Dedifferentiated amniotic fluid mesenchymal stem cell (primary cell): ENCODE data around the gene CDC42BPG.

Experiments
- DNase-seq: peaks from one replicate; pipeline ENCODE4 v3.0.0-alpha.2; 2016; ENCODE audit errors: extremely low spot score

The CDC42BPG gene

DNA sequence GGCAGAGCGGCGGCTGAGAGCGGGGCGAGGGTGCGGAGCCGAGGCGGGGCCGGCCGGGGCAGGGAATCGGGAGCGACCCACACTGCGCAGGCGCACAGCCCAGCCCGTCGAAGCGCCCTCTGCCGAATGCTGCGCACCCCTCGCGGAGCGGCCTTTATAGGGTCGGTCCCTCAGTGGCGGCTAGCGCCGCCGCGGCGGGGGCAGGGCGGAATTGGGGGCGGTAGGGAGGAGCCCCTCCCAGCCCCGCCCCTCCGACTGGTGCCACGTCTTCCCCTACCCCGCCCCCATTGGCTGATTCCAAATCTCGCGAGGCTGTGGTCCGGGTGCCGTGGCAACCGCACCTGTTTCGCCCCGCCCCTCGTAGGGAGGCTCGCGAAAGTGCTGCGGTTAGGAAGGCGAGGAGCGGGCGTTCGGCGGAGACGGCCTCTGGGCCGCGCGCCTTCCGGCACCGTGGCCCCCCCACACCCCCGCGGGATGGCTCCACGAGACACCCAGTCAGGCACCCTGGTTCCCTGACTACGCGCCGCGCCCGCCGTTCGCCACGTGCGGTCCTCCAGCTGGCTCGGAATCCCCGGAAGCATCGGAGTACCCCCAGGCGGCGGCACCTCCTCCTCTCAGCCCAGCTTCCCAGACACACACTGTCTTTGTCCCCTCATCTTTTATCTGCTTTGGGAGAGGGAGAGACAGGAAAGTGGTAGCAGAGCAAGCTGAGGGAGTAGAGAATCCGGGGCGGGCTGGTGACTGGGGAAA lies 34.2 kb upstream of the CDC42BPG start, which contains the start of gene EHD1:
EHD1 (minus strand) TSS at position 128 of the 750 bp plus-strand sequence. CDS start 157 bp downstream, outside the sequence.
- peak; percentile 96 for DNase-seq

GRCh38 chr11:64878223-64878493 lies 33.7 kb upstream of the CDC42BPG start:
- peak; percentile 21 for DNase-seq

- no peak for DNase-seq
These were observed 33.2 kb upstream of the CDC42BPG start for GRCh38 chr11:64877390-64878222.

DNA sequence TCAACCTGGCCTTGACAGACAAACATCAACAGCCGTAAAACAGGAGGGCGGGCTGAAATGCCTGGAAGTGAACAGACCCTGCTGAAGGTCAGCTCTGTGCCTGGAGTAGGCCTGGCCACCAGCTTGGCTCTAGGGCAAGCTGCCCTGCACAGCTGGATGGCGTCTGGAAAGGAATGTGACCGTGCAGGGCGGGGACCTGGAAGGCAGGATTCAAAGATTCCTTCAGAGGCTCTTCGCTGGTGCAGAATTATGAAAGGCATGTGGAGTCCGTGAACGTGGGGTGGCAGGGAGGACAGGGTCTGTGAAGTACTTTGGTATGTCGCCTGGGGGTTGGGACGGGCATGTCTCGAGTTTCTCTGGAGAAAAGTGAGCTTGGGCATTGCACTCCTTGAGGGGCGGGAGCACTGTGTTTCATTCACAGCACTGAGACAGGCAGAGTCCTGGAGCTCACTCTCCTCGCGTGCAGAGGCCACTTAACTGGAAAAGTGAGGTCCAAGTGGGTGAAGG lies 32.4 kb upstream of the CDC42BPG start:
- peak; percentile 90 for DNase-seq

- DNase-seq, result no peak
These were observed 31.8 kb upstream of the CDC42BPG start for GRCh38 chr11:64876229-64876750.

GRCh38 chr11:64875369-64876228 lies 31.1 kb upstream of the CDC42BPG start:
- DNase-seq, result no peak

DNA sequence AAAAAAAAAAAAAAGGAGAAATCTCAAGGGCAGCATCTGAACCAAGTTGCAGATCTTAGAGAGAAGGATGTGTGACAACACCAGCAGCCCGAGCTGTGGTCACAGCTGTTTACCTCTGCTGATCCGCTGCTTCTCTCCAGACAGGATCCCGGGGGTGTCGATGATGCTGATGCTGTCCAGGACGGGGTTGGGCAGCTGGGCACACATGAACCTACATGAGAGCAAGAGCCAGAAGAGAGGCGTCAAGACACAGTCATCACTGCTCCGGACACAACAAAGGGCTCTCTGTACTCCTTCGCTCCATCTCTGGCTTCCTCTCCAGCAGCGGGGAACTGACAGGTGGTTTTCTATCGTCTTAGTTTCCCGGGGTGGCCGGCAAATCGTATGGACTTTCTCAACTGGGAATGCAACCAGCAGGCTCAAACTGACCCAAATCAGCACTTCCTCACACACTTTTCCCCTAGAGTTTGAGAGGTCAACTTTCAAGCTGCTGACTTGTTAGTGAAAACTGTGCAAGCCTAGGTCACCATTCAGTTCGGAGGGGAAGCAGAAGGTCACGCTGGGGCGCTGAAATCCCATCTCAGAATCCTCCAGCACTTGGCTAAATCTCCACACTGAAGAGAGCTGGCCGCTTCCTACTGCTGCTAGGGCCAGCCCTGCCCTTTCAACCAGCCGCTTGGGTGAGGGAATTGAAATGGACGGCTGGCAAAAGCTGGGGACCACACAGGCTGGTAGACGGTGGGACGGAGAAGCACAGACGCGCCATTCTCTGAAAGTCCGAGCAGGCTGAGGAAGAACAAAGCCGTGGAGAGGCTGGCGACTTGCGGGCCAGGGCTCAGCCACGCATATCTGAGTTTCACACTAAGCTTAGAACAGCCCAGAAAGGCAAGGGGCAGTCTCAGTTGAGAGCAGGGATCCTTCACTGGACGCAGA lies 30.1 kb upstream of the CDC42BPG start:
- no peak for DNase-seq

DNA sequence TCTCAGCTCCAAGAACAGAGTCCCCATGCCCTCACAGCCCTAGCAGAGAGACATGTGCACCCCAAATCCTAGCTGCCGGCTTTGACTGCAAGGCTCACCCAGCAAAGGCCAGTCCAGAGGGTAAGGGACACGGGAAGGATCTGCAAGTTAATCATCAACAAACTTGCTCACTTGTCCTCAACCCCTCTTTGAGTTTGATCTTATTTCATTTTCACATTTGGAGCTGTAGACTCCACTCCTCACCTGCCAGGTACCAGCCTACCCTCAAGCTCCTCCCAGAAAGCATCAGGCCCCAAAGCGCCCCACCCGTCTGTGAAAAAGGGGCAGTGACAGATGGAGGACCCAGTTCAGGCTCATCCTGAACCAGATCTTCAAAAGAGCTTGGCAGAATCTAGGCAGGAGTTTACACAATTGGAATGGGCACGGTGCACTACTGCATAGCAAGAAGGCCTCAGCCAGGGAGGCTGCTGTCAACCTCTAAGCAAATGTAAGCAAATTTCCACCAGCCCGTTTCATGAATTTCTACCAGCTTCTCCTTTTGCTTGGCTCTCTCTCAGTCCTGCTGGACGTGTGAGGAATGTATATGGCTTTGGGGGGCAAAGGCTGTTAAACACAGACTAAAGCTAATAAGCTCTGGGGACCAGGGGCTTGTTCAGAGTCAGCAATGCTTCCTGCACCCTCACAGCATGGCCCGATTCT lies 28.5 kb upstream of the CDC42BPG start:
- no peak for DNase-seq

GRCh38 chr11:64871492-64871891 lies 27.0 kb upstream of the CDC42BPG start:
- DNase-seq, result no peak

GRCh38 chr11:64870893-64871466 lies 26.5 kb upstream of the CDC42BPG start:
- no peak for DNase-seq

- DNase-seq, result no peak
These were observed 25.9 kb upstream of the CDC42BPG start for GRCh38 chr11:64870176-64870892.

DNA sequence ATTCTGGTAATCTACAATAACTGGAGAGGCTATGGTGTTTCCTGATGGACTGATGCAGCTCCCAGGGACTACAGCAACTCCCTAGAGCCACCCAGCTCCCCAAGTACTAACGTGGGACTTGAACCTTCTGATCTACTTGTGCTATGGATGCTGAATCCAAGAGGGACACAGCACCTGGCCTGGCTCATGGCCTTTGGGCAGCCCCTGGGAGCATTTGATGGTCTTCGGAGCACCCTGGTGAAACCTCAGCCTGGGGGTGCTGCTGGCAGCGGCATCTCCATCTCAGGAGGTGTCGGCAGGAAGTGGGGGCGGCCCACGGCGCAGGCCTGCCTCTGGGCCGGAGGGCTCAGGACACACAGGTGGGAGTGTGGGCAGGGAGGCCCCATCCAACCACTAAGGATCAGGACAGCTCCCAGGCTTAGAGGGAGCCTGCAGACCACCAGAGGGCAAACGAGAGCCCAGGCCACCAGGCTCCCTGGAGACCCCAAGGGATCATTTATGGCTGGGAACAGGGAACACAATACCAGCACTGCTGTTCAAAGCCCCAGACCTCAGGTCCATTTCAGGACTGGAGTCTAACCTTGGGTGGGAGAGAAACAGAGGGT lies 25.2 kb upstream of the CDC42BPG start:
- no peak for DNase-seq

- DNase-seq, result peak; percentile 61
These were observed 24.6 kb upstream of the CDC42BPG start for GRCh38 chr11:64868904-64869570.

GRCh38 chr11:64867748-64868462 lies 23.5 kb upstream of the CDC42BPG start:
- DNase-seq, result no peak

- no peak for DNase-seq
These were observed 21.7 kb upstream of the CDC42BPG start for GRCh38 chr11:64866173-64866491.

DNA sequence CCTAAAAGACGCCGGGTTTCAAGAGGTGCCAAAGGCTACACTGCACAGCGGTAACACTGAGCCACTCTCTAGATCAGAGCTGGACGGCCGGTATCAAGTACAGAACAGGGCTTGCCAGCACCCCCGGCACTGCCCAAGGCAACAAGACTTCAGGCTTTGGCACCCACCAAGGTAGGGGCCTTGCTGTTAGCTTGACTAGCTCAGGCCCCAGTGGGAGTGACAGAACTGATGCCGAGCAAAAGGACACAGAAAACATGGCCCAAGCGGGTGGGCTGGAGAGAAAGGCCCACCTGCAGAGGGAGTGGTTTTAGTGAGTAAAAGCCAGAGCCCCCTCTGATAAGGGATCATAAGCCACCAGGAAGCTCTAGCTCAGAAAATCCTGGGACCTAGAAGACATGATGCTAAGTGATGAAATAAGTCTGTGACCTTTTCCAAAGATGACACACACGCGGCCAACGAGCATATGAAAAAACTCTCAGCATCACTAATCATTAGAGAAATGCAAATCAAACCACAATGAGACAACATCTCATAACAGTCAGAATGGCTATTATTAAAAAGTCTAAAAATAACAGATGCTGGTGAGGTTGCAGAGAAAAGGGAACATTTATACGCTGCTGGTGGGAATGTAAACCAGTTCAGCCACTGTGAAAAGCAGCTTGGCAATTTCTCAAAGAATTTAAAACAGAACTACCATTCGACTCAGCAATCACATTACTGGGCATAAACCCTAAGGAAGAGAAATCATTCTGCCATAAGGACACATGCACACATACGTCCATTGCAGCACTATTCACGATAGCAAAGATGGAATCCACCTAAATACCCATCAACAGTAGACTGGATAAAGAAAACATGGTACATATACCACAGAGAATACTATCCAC lies 21.1 kb upstream of the CDC42BPG start:
- peak; percentile 26 for DNase-seq
